Endothelial cell of umbilical vein (primary cell): ENCODE data around the gene ST6GALNAC3. TPM values are rescaled to one million over a fixed set of nuclear protein-coding genes. Genes with fewer than 3 reads are reported as not detected.

ENCODE experiments used
- BruUV-seq: library from RNA; stranded (reverse); fragments of 400-500 nt; replicated peaks from 2 replicates; lab custom pipeline; 2021; lab: Mats Ljungman, UMichigan
- CTCF ChIA-PET: fragments of 300-600, 350-600 bp; sonication (Branson Sonifier 250); formaldehyde crosslinking; loops from one replicate; lab custom pipeline; 2021; ENCODE audit warnings: antibody characterized with exemption, inconsistent platforms; lab: Charles Lee
- POLR2A ChIA-PET: fragments of 300-600, 350-600 bp; sonication (Branson Sonifier 250); formaldehyde crosslinking; loops from one replicate; lab custom pipeline; 2021; ENCODE audit warnings: antibody characterized with exemption, inconsistent platforms; lab: Charles Lee
- DNase-seq: peaks from one replicate; pipeline ENCODE4 v3.0.0-alpha.2; 2011; ENCODE audit warnings: low read depth, low spot score
- FAIRE-seq: peaks from 2 replicates; lab custom pipeline; 2011; peaks lifted over from hg19 to GRCh38; lab: Jason Lieb, UNC
- H2AFZ ChIP-seq: 2 replicates; pipeline ENCODE4 v1.6.0; 2012; ENCODE audit warnings: low read depth, low read length, control low read depth, inconsistent platforms
- H3K27ac ChIP-seq: 2 replicates; pipeline ENCODE4 v1.5.1; 2011; ENCODE audit warnings: low read depth, mild to moderate bottlenecking, control low read depth, low read length, moderate library complexity; ENCODE audit not compliant: insufficient read depth
- H3K27me3 ChIP-seq, 2 experiments: 2 replicates each; pipeline versions ENCODE4 v1.6.0 to v1.6.1; 2011; ENCODE audit warnings: low read length in 2 of 2, mixed read lengths in 1 of 2; ENCODE audit not compliant: control insufficient read depth in 2 of 2, insufficient read depth in 2 of 2
- H3K36me3 ChIP-seq, 2 experiments: 2 replicates in 1 of 2; 3 replicates in 1 of 2; pipeline ENCODE4 v1.5.1; 2011; ENCODE audit warnings: low read length in 2 of 2, mild to moderate bottlenecking in 1 of 2, moderate library complexity in 1 of 2; ENCODE audit not compliant: control insufficient read depth in 2 of 2, insufficient read depth in 2 of 2; ENCODE audit errors: extremely low read depth in 1 of 2
- H3K4me1 ChIP-seq: 3 replicates; pipeline ENCODE4 v1.5.1; 2011; ENCODE audit warnings: mild to moderate bottlenecking, low read length; ENCODE audit not compliant: control insufficient read depth, insufficient read depth; ENCODE audit errors: extremely low read depth
- H3K4me2 ChIP-seq: 2 replicates; pipeline ENCODE4 v1.6.1; 2011; ENCODE audit warnings: low read length, control low read depth, mixed read lengths; ENCODE audit not compliant: insufficient read depth
- H3K4me3 ChIP-seq, 3 experiments: fragments of 200-600 bp in 1 of 3; sonication (generic), shearing (Covaris generic) in 1 of 3; replicated peaks in 1 of 3; 2 replicates each; pipeline ENCODE4 v1.5.1; 2011 to 2016; ENCODE audit warnings: control low read depth in 3 of 3, low read length in 3 of 3, mild to moderate bottlenecking in 2 of 3, inconsistent platforms in 1 of 3, low read depth in 1 of 3, moderate library complexity in 1 of 3; ENCODE audit not compliant: insufficient read depth in 1 of 3
- H3K79me2 ChIP-seq: 2 replicates; pipeline ENCODE4 v1.6.0; 2012; ENCODE audit warnings: low read length, inconsistent platforms; ENCODE audit not compliant: control insufficient read depth, insufficient read depth
- H3K9ac ChIP-seq: replicated peaks from 2 replicates; pipeline ENCODE3; 2011; ENCODE audit warnings: low read length, control low read depth; ENCODE audit not compliant: insufficient read depth; ENCODE audit errors: extremely low read depth
- H3K9me1 ChIP-seq: replicated peaks from 3 replicates; pipeline ENCODE4 v1.6.0; 2011; ENCODE audit warnings: mild to moderate bottlenecking, low read length; ENCODE audit not compliant: control insufficient read depth, insufficient read depth; ENCODE audit errors: extremely low read depth
- H3K9me3 ChIP-seq: replicated peaks from 2 replicates; pipeline ENCODE4 v1.5.1; 2012; ENCODE audit warnings: low read length, inconsistent platforms; ENCODE audit not compliant: control insufficient read depth, insufficient read depth
- H4K20me1 ChIP-seq: replicated peaks from 2 replicates; pipeline ENCODE3; 2011; ENCODE audit warnings: mild to moderate bottlenecking, low read length; ENCODE audit not compliant: control insufficient read depth, insufficient read depth; ENCODE audit errors: extremely low read depth
- CTCF ChIP-seq, 2 donors: IDR thresholded peaks; 1 replicate in 1 of 2; 2 replicates in 1 of 2; pipeline ENCODE4 v1.5.1; 2011; ENCODE audit warnings: low read length in 2 of 2, mild to moderate bottlenecking in 2 of 2, moderate library complexity in 2 of 2, control low read depth in 1 of 2, inconsistent platforms in 1 of 2, low read depth in 1 of 2; ENCODE audit not compliant: insufficient read depth in 1 of 2; ENCODE audit errors: extremely low read depth in 1 of 2
- EZH2 ChIP-seq: IDR thresholded peaks from 2 replicates; pipeline ENCODE4 v1.6.1; 2012; ENCODE audit warnings: borderline replicate concordance, low read depth, mild to moderate bottlenecking, moderate library complexity, low read length, inconsistent platforms; ENCODE audit not compliant: severe bottlenecking
- FOS ChIP-seq: IDR thresholded peaks from 2 replicates; pipeline ENCODE4 v1.6.1; 2011; ENCODE audit warnings: mild to moderate bottlenecking, low read length, moderate library complexity, borderline replicate concordance; ENCODE audit not compliant: insufficient read depth
- GATA2 ChIP-seq: IDR thresholded peaks from 2 replicates; pipeline ENCODE4 v1.7.0; 2011; ENCODE audit warnings: low read depth, mild to moderate bottlenecking, moderate library complexity, mixed read lengths, low read length; ENCODE audit not compliant: insufficient read length, insufficient read depth
- JUN ChIP-seq: IDR thresholded peaks from 2 replicates; pipeline ENCODE4 v1.6.1; 2011; ENCODE audit warnings: borderline replicate concordance, low read depth; ENCODE audit not compliant: insufficient read length, insufficient read depth
- MAX ChIP-seq: IDR thresholded peaks from 2 replicates; pipeline ENCODE4 v1.6.1; 2011; ENCODE audit not compliant: insufficient read depth, insufficient read length
- MYC ChIP-seq: IDR thresholded peaks from one replicate; pipeline ENCODE4 v1.6.1; 2011; ENCODE audit warnings: mild to moderate bottlenecking, low read depth, low read length
- POLR2A ChIP-seq: IDR thresholded peaks from 2 replicates; pipeline ENCODE4 v1.6.1; 2012; ENCODE audit warnings: low read depth, mild to moderate bottlenecking, control low read depth, low read length
- POLR2AphosphoS5 ChIP-seq: IDR thresholded peaks from 2 replicates; pipeline ENCODE4 v1.6.1; 2012; ENCODE audit warnings: low read depth, mild to moderate bottlenecking, control low read depth, low read length, moderate library complexity; ENCODE audit not compliant: insufficient read depth
- dilution Hi-C: fragments of 300-500 bp; cut with MboI; formaldehyde crosslinking; loops from one replicate; pipeline ENCODE4 v1.15.0; 2019; ENCODE audit warnings: low sequenced_read_pairs; ENCODE audit not compliant: extremely low pct_ligation_motif_present
- intact Hi-C: fragments of 100-400 bp; cut with micrococcal nuclease; formaldehyde crosslinking; loops from one replicate; pipeline ENCODE4 v1.10.0; 2022
- polyA plus RNA-seq, 4 experiments: library from polyadenylated mRNA; depleted of rRNA in 3 of 4; stranded (reverse) in 3 of 4; unstranded in 1 of 4; fragments of >200 nt; gene quantifications; 2 replicates each; pipeline versions ENCODE4 v1.2.1 to v1.2.3, GENCODE V29; 2011 to 2012; ENCODE audit warnings: missing spikeins in 1 of 4
- total RNA-seq: library from RNA; stranded (reverse); gene quantifications from 2 replicates; pipeline ENCODE4 v1.2.3, GENCODE V29; 2021

ST6GALNAC3 gene
- total and polyA plus RNA-seq, 2 donors (not counting 3 experiments of a cell fraction or from before 2014, with no cell fraction given), result 7.6 to 48.3 TPM

GRCh38 chr1:76161451-76161850 lies 86.9 kb downstream of the ST6GALNAC3 start:
- no peaks in the 10 kb centered on the region for H3K4me1 ChIP-seq
- POLR2A ChIA-PET, result no interaction called here
- no peak overlapping the region for H3K9ac ChIP-seq
- no peak for FAIRE-seq
- BruUV-seq, result no TSS peak
- no peak overlapping the region for H3K4me2 ChIP-seq
- no peaks in the 10 kb centered on the region for H3K9me1 ChIP-seq
- H4K20me1 ChIP-seq, result no peaks in the 10 kb centered on the region
- no peak overlapping the region for H3K4me3 ChIP-seq
- no peak for DNase-seq
- H2AFZ ChIP-seq, result no peak overlapping the region
- no peak for TF ChIP-seq JUN
- TF ChIP-seq CTCF (IDR thresholded peaks at IDR 0.05; ENCODE audit: extremely low read depth in 1 of 2, insufficient read depth in 1 of 2, low read depth in 1 of 2, low read length in 2 of 2), result no peak
- no peak for TF ChIP-seq GATA2
- no peak for TF ChIP-seq POLR2A
- TF ChIP-seq MYC, result no peak
- no peak for TF ChIP-seq EZH2
- no peak for TF ChIP-seq FOS
- no peak for TF ChIP-seq POLR2AphosphoS5
- no peak for TF ChIP-seq MAX
- dilution Hi-C loops, result no loop called here
- peaks cover 2% of the 10 kb centered on the region for H3K79me2 ChIP-seq
- H3K27me3 ChIP-seq, result no peaks in the 10 kb centered on the region
- intact Hi-C loops, result no loop called here
- H3K9me3 ChIP-seq, result no peaks in the 10 kb centered on the region
- H3K27ac ChIP-seq, result no peak overlapping the region
- CTCF ChIA-PET, result interaction anchor here (1.1 to 1.3 kb wide), 2 partner anchors 9 to 44 kb away, joined by 3 read pairs; no protein-coding TSS in a partner anchor
- no peaks in the 10 kb centered on the region for H3K36me3 ChIP-seq
